GM20000 (cell line): ENCODE measurements around the gene KRTAP7-1.

Experiments
- DNase-seq: peaks from one replicate; pipeline ENCODE4 v3.0.0; 2012; ENCODE audit warnings: low spot score
- CTCF ChIP-seq: IDR thresholded peaks from 2 replicates; pipeline ENCODE4 v1.5.1; 2012; ENCODE audit warnings: mild to moderate bottlenecking, control low read depth; ENCODE audit errors: extremely low read depth, missing control alignments

The KRTAP7-1 gene

DNA sequence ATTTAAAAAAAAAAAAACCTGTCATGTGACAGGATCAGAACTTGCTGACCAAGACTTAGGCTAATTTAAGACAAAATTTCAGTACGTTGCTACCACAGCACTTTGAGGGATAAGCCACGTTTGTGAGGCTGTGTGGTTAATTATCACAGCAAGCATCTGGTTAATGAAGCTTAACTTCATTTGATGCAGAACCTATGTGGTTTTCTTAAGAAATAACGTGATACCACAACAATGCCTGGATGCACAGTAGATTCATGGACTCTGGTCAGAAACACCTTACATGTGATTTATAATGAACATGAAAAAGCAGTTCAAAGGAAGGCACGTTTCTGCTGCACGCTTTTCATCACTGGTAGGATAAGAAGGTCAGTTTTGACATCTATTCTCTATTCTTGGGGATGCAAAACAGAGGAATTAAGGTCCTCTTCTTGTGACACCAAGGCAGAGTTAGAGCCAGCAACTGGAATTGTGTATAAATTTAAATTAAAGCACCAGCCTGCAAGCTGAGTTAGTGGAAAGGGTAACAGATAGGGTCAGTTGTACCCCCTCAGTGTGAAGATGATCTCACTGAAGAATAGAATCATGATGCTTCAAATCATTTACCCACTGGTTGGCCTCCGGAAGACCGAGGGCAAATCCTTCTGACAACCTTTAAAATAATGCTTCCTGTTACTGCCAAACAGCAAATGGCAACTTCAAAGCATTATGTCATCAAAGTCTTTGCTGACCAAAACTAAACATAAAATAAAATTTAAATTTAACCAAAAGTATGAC is 10.5 kb downstream of the KRTAP7-1 start:
- DNase-seq, result no peak
- TF ChIP-seq CTCF, result no peak

GRCh38 chr21:30813174-30813573 is 16.4 kb downstream of the KRTAP7-1 start, which contains the start of gene KRTAP8-1:
KRTAP8-1 (minus strand) TSS chr21:30813274; CDS start chr21:30813220, 54 bp downstream.
- no peak for DNase-seq
- no peak for TF ChIP-seq CTCF

DNA sequence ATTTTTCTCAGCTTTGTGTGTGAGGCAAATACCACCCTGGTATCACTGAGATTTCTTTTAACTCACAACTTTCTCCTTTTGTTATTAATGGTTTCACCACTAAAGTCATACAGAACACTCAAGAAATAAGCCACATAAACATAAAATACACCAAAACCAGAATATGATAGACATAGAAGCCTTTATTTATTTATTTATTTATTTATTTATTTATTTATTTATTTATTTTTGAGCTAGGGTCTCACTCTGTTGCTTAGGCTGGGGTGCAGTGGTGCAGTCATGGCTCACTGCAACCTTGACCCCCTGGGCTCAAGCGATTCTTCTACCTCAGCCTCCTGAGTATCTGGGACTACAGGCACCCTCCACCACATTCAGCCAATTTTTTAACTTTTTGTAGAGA is 29.0 kb downstream of the KRTAP7-1 start:
- TF ChIP-seq CTCF, result no peak
- no peak for DNase-seq

- TF ChIP-seq CTCF, result no peak
- no peak for DNase-seq
Measured at GRCh38 chr21:30793581-30794314, 35.8 kb downstream of the KRTAP7-1 start.

GRCh38 chr21:30779249-30779648 is 50.3 kb downstream of the KRTAP7-1 start:
- no peak for DNase-seq
- no peak for TF ChIP-seq CTCF
